HUES64 (cell line): ENCODE measurements around the gene TWIST2.

Experiments used
- H3K27ac ChIP-seq: 2 replicates; pipeline ENCODE4 v1.7.0; 2013; ENCODE audit warnings: low read depth, low read length, inconsistent platforms
- H3K27me3 ChIP-seq: 2 replicates; pipeline ENCODE4 v1.6.1; 2013; ENCODE audit warnings: mild to moderate bottlenecking, low read length; ENCODE audit not compliant: insufficient read depth
- H3K36me3 ChIP-seq: 2 replicates; pipeline ENCODE4 v1.6.1; 2013; ENCODE audit warnings: mild to moderate bottlenecking, low read length; ENCODE audit not compliant: insufficient read depth
- H3K4me1 ChIP-seq: 2 replicates; pipeline ENCODE4 v1.6.1; 2013; ENCODE audit warnings: mild to moderate bottlenecking, low read length, moderate library complexity; ENCODE audit not compliant: insufficient read depth
- H3K4me3 ChIP-seq: 2 replicates; pipeline ENCODE4 v1.5.1; 2013; ENCODE audit warnings: mild to moderate bottlenecking, low read length, moderate library complexity
- H3K9ac ChIP-seq: 2 replicates; pipeline ENCODE4 v1.6.1; 2013; ENCODE audit warnings: mild to moderate bottlenecking, low read depth, low read length
- H3K9me3 ChIP-seq: 2 replicates; pipeline ENCODE4 v1.6.1; 2013; ENCODE audit warnings: low read depth, low read length; ENCODE audit not compliant: insufficient read depth
- WGBS: fragments of 150-250, 120-280 bp; methylation state at CpG from one replicate; pipeline ENCODE4 v1.1.7; 2013; ENCODE audit warnings: missing lambda C conversion rate; 5-methylcytosine and 5-hydroxymethylcytosine counted together

TWIST2 gene

DNA sequence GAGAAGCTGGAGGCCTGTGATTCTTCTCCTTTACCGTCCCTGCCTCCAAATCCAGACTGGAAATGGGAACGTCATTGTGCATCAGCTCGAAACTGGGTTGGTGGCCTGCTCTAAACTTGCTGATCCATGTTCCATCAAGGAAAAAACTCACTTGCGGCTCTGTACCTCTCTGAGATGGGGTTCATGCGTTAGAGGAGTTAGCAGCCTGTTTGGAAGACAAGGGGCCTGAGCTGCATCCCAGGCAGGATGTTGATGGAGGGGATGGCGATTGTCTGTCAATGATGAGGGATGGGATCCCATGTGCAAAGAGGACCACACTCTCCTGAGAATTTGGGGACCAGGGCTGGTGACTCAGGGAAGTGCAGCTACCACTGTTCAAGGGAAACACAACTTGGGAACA lies 26.0 kb downstream of the TWIST2 start:
- 95% methylated on average over 6 of the region's 6 CpGs for WGBS
- H3K9me3 ChIP-seq: no peaks in the 10 kb centered on the region
- no peak overlapping the region for H3K9ac ChIP-seq
- H3K36me3 ChIP-seq: no peaks in the 10 kb centered on the region
- no peak overlapping the region for H3K27ac ChIP-seq
- H3K4me1 ChIP-seq: no peaks in the 10 kb centered on the region
- no peak overlapping the region for H3K4me3 ChIP-seq
- no peaks in the 10 kb centered on the region for H3K27me3 ChIP-seq

DNA sequence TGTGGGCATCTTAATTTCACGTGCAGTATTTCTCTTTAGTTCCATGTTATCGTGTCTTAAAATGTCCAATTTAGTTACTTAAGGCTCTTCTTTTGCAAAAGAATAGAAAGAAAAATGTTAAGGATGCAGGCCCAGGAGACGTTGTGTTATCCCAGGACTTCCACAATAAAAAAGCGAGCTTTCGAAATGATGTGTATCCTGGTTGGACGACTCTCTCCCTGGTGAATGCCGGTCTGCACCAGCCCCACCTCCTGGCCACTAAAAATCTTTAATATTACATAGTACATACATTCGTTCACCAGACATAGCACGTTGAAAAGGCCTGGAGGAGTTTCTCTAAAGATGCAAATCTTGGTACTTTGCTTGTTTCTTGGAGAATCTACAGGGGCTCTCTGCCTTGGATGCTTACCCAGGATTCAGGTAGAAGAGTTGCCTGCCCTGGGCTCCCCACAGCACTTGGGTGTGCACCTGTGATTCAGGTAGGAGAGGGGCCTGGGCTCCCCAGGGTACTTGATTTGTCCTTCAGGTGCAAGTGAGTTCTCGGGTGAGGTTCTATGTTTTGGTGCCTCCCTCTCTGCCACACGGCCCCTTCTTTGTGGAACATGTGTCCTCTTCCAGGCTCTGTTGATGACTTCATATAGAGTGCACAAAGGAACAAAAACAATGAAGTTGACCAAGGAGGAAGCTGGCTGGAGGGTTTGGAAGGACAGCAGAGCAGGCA lies 26.6 kb downstream of the TWIST2 start:
- Histone ChIP-seq H3K4me3 (no peak overlapping the region), H3K9ac (no peak overlapping the region), H3K4me1 (no peaks in the 10 kb centered on the region), H3K27me3 (no peaks in the 10 kb centered on the region), H3K27ac (no peak overlapping the region), H3K36me3 (no peaks in the 10 kb centered on the region), H3K9me3 (no peaks in the 10 kb centered on the region)
- 91% methylated on average over 11 of the region's 11 CpGs for WGBS

DNA sequence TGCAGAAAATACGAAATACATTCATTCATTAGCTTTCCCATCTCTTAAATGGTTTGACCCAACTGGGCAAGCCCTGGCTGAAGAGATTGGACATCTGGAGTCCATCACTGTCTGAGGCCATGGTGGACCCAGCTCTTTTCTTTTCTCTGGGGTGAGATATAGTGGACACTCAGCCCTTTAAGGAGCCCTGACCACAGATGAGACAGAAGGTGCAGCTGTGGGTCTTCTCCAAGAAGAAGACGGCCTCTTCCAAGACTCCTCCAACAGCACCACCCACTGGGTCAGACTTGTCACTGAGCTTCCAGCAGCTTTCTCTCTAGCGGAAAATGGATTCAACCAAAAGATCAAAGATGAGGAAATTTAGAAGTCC lies 27.2 kb downstream of the TWIST2 start:
- H3K4me3 ChIP-seq: no peak overlapping the region
- 0 out of 2 replicates have a peak, but pooled peaks cover 5% of the 10 kb centered on the region for H3K9me3 ChIP-seq
- no peak overlapping the region for H3K9ac ChIP-seq
- H3K4me1 ChIP-seq: no peaks in the 10 kb centered on the region
- no peaks in the 10 kb centered on the region for H3K36me3 ChIP-seq
- H3K27ac ChIP-seq: no peak overlapping the region
- WGBS: 92% methylated on average over 3 of the region's 3 CpGs
- no peaks in the 10 kb centered on the region for H3K27me3 ChIP-seq

DNA sequence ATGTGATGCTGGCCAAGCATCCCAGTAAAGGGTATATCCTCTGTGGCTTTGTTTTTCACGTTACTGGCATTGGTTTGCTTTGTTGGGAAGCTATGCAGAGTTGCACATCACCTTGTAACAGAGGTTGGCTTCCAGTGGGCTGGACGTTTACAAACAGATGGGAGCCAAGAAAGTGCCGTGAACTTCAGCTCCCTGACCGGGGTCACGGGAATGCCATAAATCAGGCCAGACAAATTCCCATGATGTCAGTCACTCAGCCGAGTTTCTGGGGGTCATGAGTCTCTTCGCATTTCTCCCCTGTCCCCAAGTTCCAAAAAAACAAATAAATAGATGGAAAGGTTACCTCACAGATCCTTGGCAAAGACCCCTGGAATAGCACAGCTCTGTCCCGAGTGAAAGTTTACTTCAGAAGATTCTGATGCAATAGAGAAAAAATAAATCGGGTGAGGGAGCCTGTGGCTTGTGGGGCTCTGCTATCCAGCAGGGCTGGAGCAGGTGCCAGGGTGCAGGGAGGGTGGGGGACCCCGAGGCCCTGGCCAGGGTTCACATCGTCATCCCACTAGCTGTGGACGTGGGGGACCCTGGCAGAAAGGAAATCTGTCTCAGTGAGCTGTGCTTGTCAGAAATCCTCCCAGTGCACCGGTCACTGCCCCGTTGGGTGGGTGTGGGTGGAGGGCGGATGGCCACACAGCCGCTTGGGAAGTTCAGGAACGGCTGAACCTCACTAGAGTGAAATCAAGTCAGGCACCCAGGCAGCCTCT lies 27.8 kb downstream of the TWIST2 start:
- no peaks in the 10 kb centered on the region for H3K4me1 ChIP-seq
- WGBS: 91% methylated on average over 17 of the region's 17 CpGs
- no peak overlapping the region for H3K4me3 ChIP-seq
- H3K9ac ChIP-seq: no peak overlapping the region
- H3K27me3 ChIP-seq: no peaks in the 10 kb centered on the region
- H3K9me3 ChIP-seq: 0 out of 2 replicates have a peak, but pooled peaks cover 5% of the 10 kb centered on the region
- no peaks in the 10 kb centered on the region for H3K36me3 ChIP-seq
- H3K27ac ChIP-seq: no peak overlapping the region

DNA sequence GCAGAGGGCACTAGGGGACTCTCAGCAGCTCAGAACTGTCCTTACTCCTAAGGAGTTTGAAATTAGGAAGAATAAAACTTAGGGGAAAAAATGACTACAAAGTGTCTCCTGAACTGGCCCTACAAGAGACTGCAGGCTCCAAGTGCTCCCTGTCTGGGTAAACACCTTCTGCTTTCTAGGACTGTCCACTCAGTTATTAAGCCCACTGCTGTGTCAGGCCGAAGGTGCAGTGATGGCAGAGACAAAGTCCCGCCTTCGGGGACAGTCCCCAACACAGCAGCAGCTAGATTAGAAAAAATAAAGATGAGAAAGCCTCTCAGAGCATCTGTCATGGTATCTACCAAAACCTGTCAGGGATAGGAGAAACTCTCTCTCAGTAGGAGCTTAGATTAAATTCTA lies 28.3 kb downstream of the TWIST2 start:
- H3K36me3 ChIP-seq: no peaks in the 10 kb centered on the region
- no peak overlapping the region for H3K27ac ChIP-seq
- 95% methylated on average over 3 of the region's 3 CpGs for WGBS
- H3K4me1 ChIP-seq: no peaks in the 10 kb centered on the region
- H3K9me3 ChIP-seq: 0 out of 2 replicates have a peak, but pooled peaks cover 5% of the 10 kb centered on the region
- no peak overlapping the region for H3K4me3 ChIP-seq
- H3K9ac ChIP-seq: no peak overlapping the region
- H3K27me3 ChIP-seq: no peaks in the 10 kb centered on the region

DNA sequence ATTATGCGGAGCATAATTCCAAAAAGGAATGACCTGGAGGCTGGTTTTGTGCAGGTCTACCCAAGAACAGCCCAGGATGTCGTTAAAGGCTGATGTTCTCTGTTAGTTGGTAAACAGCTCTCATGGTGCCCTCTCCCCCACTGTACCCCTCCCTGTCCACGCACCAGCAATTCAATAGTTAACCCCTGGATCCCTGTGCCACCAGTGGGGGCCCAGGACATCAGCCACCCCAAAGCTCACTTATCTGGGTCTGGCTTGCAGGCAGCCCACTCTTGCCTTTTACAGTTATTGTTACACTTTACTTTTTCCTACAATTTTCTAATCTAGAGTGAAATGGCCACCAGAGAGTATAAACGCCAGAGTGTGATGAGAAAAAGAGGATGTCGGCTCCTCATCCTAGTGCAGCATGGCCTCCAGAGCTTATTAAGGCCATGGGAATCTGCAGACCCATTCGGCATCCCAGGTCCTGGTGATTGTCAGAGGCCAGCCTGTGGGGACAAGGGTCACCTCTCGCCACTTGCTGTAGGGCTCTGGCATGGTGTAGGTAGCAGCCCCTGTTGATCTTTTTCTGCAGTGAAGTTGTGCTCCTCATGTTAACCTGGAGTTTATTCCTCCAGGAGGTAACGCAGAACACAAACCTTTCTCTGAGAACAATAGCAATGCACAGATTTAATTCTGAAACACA lies 30.3 kb downstream of the TWIST2 start:
- H3K36me3 ChIP-seq: no peaks in the 10 kb centered on the region
- no peaks in the 10 kb centered on the region for H3K4me1 ChIP-seq
- peaks cover 10% of the 10 kb centered on the region; the same call in 1 of the 2 replicates for H3K9me3 ChIP-seq
- no peaks in the 10 kb centered on the region for H3K27me3 ChIP-seq
- no peak overlapping the region for H3K9ac ChIP-seq
- WGBS: 93% methylated on average over 8 of the region's 8 CpGs
- H3K4me3 ChIP-seq: no peak overlapping the region
- no peak overlapping the region for H3K27ac ChIP-seq

DNA sequence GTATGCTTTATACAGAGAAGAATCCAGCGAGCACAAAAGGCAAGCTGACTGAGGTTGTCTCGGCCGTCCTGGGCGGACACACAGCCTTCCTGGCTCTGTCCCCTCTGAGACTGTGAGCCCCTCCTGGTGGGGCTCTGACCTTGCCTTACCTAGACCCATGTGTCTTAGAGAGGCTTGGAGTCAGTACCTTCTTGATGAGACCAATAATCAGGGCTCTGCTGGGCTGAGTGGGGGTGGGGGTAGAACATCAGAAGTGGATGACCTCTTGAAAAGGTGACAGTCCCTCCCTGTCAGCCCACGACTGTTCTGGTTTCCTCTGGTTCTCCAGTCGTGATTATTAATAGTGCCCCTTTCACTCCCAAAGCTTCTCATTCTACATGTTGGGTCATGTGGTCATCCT lies 31.2 kb downstream of the TWIST2 start:
- H3K4me1 ChIP-seq: no peaks in the 10 kb centered on the region
- peaks cover 10% of the 10 kb centered on the region; the same call in 1 of the 2 replicates for H3K9me3 ChIP-seq
- no peak overlapping the region for H3K27ac ChIP-seq
- no peak overlapping the region for H3K9ac ChIP-seq
- H3K27me3 ChIP-seq: no peaks in the 10 kb centered on the region
- 89% methylated on average over 6 of the region's 6 CpGs for WGBS
- H3K4me3 ChIP-seq: no peak overlapping the region
- H3K36me3 ChIP-seq: no peaks in the 10 kb centered on the region

DNA sequence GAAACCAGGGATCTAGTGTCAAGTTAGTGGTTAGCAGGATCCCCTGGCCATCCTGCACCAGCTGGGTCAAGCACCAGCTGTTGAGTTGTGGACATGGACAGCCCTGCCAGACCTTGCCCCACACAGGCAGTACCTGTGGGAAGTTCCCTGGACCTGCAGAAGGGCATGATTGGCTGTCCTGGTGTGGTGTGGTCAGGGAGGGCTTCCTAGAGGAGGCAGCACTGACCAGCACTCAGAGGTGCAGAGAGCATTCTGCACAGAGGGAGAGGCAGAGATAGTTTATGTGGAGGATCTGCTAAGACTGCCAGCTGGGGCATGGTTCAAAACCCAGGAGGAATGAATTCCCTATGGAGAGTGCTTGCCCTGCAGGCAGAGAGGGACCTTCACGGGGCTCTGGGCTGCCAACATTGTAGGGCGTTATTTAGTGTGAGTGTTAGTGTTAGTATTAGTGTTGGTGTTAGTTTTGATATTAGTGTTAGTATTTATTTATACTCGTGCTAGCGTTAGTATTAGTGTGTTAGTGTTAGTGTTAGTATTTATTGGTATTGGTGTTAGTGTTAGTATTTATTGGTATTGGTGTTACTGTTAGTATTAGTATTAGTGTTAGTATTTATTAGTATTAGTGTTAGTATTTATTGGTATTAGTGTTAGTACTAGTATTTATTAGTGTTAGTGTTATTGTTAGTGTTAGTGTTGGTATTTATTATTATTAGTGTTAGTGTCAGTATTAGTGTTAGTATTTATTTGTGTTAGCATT lies 31.9 kb downstream of the TWIST2 start:
- Histone ChIP-seq H3K36me3 (no peaks in the 10 kb centered on the region), H3K9me3 (peaks cover 10% of the 10 kb centered on the region; the same call in 1 of the 2 replicates), H3K4me1 (no peaks in the 10 kb centered on the region), H3K27me3 (no peaks in the 10 kb centered on the region), H3K4me3 (no peak overlapping the region), H3K27ac (no peak overlapping the region), H3K9ac (no peak overlapping the region)
- 95% methylated on average over 4 of the region's 4 CpGs for WGBS

DNA sequence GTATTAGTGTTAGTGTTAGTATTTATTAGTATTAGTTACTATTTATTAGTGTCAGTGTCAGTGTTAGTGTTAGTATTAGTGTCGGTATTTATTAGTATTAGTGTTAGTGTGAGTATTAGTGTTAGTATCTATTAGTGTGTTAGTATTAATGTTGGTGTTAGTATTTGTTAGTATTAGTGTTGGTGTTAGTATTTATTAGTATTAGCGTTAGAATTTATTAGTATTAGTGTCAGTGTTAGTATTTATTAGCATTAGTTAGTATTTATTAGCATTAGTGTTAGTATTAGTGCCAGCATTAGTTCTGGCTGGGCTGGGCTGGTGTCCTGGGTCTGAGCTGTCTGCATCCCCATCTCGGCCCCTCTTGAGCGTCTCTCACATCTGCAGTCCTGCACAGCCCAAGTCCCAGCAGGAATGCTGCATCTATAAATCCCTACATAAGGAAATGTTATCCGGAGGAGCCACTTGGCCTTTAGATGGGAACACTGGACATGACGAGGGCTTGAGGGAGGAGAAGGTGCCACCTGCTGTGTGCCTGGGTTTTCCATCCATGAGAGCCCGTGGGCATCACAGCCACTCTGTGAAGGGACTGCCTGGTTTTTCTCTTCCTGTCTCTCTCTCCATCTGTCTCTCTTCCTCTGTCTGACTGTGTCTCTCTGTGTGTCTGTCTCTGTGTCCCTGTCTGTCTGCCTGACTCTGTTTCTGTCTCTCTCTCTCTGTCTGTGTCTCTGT lies 33.6 kb downstream of the TWIST2 start:
- Histone ChIP-seq H3K4me3 (no peak overlapping the region), H3K27me3 (no peaks in the 10 kb centered on the region), H3K27ac (no peak overlapping the region), H3K9ac (no peak overlapping the region), H3K4me1 (no peaks in the 10 kb centered on the region), H3K36me3 (no peaks in the 10 kb centered on the region), H3K9me3 (peaks cover 10% of the 10 kb centered on the region; the same call in 1 of the 2 replicates)
- 86% methylated on average over 7 of the region's 7 CpGs for WGBS

DNA sequence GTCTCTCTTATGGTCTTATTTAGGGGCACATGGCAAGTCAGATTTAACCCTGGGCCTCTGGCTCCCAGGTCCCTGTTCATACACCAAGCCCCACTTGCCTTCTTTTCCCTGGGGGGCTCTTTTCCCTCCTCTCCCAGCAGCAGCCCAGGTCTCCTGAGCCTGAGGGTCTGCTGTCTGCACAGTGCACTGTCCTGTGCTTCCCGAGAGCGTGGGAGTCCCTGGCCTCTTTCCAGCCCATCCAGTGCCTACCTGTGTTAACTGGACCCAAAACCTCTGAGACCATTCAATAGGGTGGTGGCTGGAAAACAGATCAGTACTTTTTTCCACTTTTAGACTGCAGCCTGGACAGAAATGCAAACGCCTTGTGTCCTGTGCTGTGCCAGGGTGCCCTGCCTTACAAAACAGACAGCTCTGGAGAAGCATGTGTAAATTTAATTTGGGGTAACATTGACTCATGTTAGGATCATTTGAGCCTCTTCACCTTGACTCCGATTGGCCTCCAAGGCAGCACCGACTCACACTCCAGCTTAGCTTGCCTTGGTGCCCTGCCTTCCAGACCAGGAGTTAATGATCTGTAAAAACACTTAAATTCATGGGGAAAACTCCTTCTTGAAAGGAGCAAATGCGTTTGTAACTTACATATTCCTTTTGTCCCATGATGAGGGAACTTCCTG lies 34.3 kb downstream of the TWIST2 start:
- Histone ChIP-seq H3K4me3 (no peak overlapping the region), H3K27me3 (no peaks in the 10 kb centered on the region), H3K9ac (no peak overlapping the region), H3K4me1 (no peaks in the 10 kb centered on the region), H3K36me3 (no peaks in the 10 kb centered on the region), H3K27ac (no peak overlapping the region), H3K9me3 (peaks cover 10% of the 10 kb centered on the region; the same call in 1 of the 2 replicates)
- WGBS: 90% methylated on average over 6 of the region's 6 CpGs
